Measurements from ENCODE around the gene TLE4.

- TF ChIP-seq CTCF (IDR thresholded peaks at IDR 0.05) (no peak), POLR2A (IDR thresholded peaks at IDR 0.05) (no peak)
Measured at GRCh38 chr9:79645110-79645509, 73.3 kb downstream of the TLE4 start.

Data from esophagus squamous epithelium (tissue), 4 donors.